NCI-H187 (cell line): ENCODE results near the gene PSTK.

Experiments
- DNase-seq, 2 experiments: peaks; one replicate each; lab custom pipeline; 2025; lab: John Stamatoyannopoulos, UW

PSTK gene, protein sequence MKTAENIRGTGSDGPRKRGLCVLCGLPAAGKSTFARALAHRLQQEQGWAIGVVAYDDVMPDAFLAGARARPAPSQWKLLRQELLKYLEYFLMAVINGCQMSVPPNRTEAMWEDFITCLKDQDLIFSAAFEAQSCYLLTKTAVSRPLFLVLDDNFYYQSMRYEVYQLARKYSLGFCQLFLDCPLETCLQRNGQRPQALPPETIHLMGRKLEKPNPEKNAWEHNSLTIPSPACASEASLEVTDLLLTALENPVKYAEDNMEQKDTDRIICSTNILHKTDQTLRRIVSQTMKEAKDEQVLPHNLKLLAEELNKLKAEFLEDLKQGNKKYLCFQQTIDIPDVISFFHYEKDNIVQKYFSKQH

DNA sequence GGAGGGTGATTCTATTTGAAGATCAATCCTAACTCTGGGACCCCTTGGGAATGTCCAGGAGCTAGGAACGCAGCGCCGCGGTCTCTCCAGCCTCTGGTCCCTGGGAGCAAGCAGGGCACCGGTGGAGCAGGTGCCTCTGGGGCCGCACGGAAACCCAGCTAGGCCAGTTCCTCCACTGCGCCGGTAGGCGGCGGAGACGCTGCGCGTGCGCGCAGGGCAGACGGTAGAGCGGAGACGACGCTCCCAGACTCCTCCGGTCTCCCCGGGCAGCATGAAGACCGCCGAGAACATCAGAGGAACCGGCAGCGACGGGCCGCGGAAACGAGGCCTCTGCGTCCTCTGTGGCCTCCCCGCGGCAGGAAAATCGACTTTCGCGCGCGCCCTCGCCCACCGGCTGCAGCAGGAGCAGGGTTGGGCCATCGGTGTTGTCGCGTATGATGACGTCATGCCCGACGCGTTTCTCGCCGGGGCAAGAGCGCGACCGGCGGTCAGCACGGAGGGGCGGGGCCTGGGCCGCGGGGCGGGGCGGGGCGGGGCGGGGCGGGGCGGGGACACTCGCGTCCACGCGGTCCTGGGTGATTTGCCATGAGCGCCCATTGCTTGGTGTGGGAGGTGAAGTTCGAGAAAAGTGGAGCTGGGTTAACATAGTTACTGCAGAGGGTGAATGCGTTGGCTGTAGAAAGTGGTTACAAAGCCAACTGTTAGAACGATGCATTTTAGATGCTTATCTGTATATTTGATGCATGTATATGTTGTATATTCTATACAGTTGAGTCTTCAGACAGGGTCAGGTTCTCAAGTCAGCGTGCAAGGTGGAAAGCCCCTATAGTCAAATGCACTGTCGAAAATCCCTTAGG lies at the start of gene PSTK:
TSS of gene PSTK (plus strand) at position 193 of the 857 bp plus-strand sequence. CDS start at position 272, 79 bp downstream.
- DNase-seq, result peak; percentile 54 to 66

DNA sequence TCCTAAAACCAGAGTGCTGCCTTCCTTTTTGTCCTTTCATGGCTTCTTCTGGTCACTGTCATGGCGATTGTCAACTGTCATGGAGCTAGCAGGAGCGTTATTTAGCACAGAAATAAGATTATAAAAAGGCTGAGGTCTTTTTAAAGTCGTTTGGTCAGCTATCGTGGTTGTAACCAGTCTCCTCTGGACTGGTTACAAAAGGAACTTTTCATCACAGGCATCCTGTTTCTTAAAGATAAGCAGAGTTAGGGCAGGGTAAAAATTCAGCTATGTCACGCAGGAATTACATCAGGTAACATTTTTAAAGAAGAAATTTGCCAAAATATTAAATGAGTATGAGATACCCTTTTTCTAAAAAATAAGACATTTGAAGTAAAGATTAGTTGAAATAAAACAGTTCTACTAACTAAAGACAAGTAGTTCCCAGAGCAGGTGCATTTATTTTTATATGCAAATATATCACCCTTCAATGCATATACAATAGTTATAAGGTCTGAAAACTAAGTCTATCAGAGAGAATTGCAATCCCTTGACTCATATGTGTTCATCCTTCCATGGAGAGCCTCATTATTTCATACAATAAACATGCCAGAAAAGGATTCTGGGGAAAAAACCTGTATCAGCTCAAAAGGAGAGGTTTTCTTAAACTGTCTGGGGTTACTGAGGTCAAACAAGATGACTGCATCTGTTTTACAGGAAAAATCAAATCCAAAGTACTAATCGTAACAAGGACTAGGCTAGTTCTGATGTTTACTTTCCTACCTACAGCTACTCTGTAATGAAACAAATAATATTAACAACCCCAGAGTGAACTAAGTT lies 48.9 kb upstream of the PSTK start:
- no peak for DNase-seq

DNA sequence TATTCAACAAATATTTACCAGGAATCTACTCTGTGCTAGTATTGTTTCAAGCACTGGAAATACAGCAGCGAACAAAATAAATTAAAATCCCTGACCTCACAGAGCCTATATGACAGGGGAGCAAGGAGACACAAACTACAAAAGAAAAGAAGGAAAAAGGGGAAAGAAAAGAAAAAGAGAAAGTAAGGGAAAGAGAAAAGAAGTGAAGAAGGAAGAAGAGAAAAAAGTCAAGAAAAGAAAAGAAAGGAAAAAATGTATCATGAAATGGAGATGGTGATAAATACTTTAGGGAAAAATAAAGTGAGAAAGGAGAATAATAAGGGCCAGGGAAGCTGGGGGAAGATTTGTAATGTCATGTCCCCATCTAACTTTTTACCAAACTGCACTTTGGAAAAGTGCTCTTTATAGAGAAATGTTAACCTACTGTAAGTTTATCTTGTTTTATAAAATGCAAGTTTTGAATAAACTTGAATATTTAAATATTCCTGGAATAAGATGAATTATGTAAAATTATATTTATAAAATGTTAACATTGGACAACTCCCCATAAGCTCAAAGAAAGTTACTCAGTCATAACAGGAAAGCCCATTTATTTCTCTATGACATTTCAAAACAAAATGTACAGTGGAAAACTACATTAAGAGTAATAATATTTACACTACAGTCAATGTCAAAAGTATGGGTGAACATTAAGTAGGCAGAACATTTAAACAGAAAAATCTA lies 40.9 kb upstream of the PSTK start:
- no peak for DNase-seq

DNA sequence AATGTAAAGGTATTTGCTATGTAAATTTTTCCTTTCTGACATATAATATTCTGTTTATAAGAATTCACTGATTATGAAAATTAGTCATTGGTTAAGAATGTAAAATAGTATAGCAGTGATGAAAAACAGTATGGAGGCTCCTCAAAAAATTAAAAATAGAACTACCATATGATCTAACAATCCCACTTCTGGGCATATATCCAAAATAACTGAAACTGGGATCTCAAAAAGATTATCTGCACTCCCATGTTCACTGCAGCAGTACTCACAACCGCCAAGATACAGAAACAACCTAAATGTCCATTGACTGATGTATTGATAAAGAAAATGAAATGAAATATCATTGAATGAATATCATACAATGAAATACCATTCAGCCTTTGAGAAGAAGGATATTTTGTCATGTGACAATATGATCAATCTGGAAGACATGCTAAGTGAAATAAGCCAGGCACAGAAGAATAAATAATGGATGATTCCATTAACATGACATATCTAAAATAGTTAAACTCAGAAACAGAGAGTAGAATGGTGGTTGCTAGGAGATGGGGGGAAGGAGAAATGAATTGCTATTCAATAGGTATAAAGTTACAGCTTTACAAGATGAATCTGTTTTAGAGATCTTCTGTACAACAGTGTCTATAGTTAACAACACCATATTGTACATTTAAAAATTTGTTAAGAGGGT lies 40.2 kb upstream of the PSTK start:
- DNase-seq, result no peak

DNA sequence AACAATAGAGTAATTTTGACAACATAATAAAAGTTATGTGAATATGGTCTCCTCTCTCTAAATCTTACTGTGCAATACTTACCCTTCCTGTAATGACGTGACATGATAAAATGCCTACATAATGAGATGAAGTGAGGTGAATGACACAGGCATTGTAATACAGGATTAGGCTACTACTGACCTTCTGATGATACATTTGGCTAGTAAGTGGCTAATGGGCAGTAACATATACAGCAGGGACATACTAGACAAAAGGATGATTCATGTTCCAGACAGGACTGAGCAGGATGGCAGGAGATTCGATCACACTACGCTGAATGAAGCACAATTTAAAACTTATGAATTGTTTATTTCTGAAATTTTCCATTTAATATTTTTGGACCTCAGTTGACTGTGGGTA lies 30.9 kb upstream of the PSTK start:
- no peak for DNase-seq

DNA sequence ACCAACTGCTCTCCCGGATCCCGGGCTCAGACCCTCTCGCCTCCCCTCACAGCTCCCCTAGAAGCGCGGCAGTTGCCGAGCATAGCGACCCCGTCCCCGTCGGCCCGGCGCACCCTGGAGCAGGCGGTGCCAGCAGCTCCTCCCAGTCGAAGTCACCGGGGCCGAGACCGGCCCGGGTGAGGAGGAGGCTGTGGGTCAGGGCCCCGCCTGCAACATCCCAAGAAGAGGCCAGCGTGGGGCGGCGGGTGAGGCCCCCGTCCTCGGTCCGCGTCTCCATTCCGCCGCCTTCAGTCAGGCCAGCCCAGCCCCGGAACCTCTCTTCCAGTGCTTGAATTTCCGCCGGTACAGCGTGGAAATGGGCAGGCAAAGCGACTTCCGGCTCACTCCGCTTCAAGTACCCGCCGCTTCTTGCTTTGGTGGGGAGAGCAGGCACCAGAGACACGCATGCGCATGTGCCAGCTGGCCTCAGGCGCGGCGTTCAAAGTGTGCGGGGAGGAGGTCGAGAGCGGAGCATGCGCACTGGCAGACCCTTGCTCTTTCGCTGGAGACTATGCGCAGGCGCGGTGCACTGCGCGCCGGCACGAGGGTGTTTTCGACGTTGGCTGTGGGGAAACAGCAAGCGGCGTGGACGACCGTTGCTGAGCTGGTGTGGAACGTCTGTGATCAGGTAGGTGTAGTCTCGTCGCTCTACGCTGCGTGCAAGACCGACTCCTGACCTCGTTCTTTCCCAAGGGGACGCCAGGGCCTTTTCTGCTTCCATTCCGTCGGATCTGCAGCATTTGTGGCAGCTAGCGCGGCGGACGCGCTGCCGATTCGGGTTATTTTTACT lies 26.1 kb upstream of the PSTK start, which contains the start of gene C10orf88:
TSS of gene C10orf88 (minus strand) at position 326 of the 829 bp plus-strand sequence. CDS start at position 277, 49 bp downstream.
- peak; percentile 73 to 81 for DNase-seq

DNA sequence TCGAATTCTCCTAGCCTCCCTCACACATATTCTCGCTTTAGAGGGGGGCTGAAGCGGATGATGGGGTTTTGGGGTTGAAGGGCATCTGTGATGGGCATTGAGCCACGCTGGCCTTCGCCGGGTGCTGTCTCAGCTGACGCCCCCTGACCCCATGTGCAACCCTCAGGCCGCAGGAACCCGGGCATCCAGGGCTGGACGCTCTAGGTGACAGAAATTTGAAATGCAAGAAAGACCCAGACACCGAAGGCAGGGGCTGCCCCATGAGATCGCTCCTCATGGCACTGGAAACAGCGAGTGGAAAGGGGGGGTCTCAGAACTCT lies 25.5 kb upstream of the PSTK start:
- DNase-seq, result no peak

DNA sequence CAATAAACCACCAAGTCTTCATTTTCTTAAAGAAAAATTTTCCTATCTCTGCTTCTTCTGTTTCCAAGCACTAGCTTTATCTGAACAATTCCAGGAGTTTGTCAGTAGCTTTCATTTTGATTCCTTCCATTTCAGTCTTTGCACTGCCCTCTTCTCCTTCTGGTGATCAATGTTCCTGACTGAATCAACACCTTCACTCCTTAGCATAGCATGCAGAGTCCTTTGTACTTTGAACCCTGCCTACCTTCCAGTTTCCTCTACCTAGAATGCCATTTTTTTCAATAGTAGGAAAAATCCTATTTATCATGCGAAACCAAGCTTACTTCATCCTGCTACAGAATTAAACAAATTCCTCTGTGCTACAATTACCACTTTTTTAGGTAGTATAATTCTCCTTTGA lies 24.3 kb upstream of the PSTK start:
- no peak for DNase-seq

DNA sequence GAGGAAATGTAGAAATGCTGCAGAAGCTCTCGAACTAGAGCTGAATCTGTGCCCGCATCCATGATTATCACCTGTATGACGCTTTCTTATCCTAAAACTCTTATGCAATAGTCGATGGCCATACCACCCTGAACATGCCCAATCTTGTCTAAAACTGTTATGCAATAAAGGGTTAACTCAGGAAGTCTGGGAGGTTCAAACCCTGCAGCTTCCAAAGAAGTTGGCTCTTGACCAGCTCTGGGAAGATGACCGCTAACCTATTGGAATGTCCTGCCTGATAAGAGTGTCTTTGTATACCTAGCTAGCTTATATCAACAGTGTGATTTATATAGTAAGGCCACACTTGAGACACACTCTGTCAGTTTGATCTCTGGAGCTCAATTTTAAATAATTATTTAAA lies 22.7 kb upstream of the PSTK start:
- no peak for DNase-seq

DNA sequence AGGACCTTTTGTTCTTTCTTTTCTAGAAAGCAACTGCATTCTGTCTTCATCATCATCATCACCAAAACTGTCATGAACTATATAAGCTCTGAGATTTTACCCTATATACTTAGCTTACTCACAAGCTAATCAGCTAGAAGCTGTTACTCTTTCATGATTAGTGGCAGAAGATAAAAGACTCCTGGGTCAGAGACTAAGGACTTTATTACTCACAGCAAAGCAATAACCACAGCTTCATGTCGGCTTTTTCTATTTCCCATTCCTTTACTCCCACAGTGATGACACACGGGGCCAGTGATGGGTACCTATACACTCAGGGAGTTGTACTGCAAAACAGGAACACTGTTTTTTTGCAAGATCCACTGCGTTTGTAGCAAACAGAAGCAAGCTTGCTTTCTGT lies 17.8 kb upstream of the PSTK start:
- no peak for DNase-seq

DNA sequence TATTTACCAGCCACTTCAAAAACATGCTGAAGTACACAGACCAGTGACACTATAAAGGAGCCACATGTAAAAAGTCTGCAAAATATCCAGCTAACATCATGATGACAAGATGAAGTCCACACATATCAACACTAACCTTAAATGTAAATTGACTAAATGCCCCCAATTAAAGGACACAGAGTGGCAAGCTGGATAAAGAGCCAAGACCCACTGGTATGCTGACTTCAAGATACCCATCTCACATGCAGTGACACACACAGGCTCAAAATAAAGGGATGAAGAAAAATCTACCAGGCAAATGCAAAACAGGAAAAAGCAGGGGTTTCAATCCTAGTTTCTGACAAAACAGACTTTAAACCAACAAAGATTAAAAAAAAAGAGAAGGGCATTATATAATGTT lies 13.3 kb upstream of the PSTK start:
- no peak for DNase-seq

DNA sequence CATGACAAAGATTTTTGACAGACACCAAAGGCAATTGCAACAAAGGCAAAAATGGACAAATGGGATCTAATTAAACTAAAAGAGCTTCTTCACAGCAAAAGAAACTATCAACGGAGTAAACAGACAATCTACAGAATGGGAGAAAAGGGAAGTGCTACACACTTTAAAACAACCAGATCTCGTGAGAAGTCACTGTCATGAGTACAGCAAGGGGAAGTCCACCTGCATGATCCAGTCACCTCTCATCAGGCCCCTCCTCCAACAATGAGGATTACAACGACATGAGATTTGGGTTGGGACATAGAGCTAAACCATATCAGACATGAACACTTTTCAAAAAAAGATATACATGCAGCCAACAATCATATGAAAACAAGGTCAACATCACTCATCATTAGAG lies 11.5 kb upstream of the PSTK start:
- DNase-seq, result no peak

DNA sequence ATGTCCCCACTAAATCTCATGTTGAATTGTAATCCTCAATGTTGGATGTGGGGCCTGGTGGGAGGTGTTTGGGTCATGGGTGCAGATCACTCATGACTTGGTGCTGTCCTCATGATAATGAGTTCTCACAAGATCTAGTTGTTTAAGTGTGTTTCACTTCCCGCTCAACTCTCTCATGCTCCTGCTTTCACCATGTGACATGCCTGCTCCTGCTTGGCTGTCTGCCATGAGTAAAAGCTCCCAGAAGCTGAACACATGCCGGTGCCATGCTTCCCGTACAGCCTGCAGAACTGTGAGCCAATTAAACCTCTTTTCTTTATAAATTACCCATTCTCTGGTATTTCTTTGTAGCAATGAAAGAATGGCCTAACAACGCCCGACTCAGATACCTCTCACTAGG lies 6.2 kb upstream of the PSTK start:
- DNase-seq, result no peak

DNA sequence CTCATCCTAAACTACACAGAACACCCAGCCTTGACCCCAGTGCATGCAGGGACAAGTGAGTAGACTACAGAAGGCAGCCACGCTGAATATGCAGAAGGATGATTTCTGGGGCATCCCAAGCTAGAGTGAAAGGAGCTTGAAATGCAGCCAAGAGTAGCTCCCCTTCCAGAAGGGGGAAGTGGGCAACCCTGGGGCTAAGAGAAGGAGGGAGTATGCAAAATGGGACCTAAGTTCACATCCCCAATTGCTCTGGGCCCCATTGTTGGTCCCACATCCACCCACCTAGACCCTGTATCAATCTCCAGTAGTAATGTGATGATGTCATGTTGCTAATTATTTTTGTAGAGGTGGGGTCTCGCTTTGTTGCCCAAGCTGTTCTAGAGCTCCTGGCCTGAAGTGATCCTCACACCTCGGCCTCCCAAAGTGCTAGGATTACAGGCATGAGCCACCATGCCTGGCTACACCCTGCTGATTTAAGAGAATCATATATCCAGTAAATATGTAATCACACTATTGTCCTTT lies 5.6 kb upstream of the PSTK start:
- DNase-seq, result no peak

DNA sequence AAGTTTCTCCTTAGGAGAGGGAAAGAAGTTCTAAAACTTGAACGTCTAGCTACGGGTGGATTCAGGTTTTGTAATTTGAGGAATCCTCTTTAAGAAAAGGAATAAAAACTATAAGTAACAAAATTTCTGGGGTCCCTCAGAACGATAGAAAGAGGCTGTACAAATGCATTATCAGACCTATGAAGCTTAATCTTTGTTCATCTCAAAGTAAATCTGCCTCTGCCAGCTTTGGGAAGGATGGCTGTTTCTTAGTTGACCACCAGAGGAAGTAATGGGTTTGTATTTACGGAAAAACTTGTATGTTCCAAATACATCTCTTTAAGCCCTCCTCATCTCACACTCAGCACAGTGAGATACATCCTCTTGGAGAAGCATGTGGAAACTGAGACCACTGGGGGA lies 864 bp downstream of the PSTK start:
- no peak for DNase-seq

DNA sequence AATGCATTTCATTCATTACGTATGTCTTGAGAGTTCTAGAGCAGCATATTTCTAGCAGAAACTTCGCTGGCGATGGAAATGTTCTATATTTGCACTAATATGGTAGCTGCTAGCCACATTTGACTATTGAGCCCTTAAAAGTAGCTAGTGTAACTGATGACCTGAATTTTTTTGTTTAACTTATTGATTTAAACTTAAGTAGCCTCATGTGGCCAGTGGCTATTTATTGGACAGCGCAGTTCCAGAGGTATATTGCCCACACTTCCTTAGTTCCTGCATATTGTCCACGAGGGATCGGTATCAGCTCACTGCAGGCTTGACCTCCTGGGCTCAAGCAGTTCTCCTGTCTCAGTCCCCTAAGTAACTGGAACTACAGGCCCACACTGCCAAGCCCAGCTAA lies 3.7 kb downstream of the PSTK start:
- DNase-seq, result no peak

DNA sequence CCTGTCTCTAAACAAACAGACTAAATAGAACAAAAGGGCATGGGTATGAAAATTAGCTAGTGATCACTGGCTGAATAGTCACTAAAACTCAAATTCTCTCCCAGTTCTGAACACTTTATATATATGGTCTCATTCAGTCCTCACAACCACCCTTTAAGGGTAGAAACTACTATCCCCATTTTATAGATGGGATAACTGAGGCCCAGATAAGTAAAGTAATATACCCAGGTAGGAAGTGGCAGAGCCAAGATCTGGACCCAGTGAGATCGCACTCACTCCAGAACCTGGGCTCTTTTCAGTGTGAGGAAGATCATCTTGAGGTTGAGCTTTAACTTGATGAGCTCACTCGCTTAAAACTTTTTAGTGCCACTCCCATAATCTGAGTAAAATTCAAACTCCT lies 4.5 kb downstream of the PSTK start:
- no peak for DNase-seq

DNA sequence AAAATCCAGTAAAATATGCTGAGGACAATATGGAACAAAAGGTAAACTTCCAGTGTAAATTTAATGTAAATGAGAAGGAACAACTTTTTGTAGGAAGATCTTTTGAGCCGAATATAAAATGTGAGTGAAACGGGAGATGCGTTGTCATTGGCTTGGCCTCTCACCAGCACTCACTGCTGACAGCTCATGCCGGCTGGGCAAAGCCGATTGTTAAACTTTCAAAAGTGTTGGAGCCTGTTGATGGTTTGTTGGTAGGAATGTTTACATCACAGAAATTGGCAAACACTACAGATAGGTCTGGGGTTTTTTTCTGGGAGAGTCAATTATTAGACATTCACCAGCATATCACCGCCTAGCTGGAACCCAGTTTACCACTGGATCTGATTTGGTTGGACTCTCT lies 6.1 kb downstream of the PSTK start:
- DNase-seq, result no peak

DNA sequence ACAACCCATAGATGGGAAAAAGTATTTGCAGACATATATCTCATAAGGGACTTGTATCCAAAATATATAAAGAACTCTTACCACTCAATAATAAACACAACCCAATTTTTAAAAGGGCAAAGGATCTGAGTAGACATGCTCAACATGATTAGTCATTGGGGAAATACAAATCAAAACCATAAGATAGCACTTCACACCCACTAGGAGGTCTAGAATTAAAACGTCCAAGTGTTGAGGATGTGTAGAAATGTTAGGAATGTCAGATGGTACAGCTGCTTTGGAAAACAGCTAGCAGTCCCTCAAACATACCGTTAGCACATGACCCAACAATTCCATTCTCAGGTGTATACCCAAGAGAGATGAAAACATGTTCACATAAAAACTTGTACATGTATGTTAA lies 8.3 kb downstream of the PSTK start:
- DNase-seq, result no peak

DNA sequence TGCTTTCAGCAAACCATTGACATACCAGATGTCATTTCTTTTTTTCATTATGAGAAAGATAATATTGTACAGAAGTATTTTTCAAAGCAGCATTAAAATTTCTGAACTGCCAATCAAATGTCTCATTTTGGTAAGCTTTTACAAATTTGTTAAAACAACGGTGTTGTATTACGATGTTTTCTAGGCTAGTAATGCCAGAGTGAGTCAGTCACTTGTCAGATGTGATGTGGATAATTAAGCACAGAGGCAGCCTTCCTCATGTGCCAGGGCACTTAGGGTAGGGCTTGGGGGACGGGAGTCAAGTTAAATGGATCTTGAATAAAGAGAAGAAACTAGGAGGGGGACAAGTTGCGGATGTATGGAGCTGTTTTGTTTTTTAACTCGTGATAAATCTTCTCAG lies 10.1 kb downstream of the PSTK start:
- no peak for DNase-seq
